Large intestine (tissue), 3 donors: ENCODE measurements around the gene PRMT9. TPM values are rescaled to one million over a fixed set of nuclear protein-coding genes. Genes with fewer than 3 reads are reported as not detected.

Experiments used
- DNase-seq, 2 donors: peaks; one replicate each; pipeline versions ENCODE4 v3.0.0 to v3.0.0-alpha.2; 2013
- H3K27ac ChIP-seq: one replicate; pipeline ENCODE4 v1.5.1; 2013; ENCODE audit warnings: low read length
- H3K27me3 ChIP-seq: 2 replicates; pipeline ENCODE4 v1.6.1; 2013; ENCODE audit warnings: low read length; ENCODE audit not compliant: control insufficient read depth, insufficient read depth
- H3K36me3 ChIP-seq: 2 replicates; pipeline ENCODE4 v1.6.1; 2013; ENCODE audit warnings: low read length; ENCODE audit not compliant: control insufficient read depth, insufficient read depth
- H3K4me1 ChIP-seq: one replicate; pipeline ENCODE4 v1.6.1; 2013; ENCODE audit warnings: low read length; ENCODE audit not compliant: control insufficient read depth, insufficient read depth
- H3K4me3 ChIP-seq: one replicate; pipeline ENCODE4 v1.5.1; 2013; ENCODE audit warnings: low read length
- H3K9me3 ChIP-seq: one replicate; pipeline ENCODE4 v1.6.1; 2013; ENCODE audit warnings: mild to moderate bottlenecking, low read depth, low read length, moderate library complexity; ENCODE audit not compliant: control insufficient read depth
- WGBS: methylation state at CpG from one replicate; pipeline ENCODE4 v1.1.5; 2013; ENCODE audit warnings: low lambda C conversion rate; ENCODE audit not compliant: insufficient coverage; 5-methylcytosine and 5-hydroxymethylcytosine counted together
- polyA plus RNA-seq: library from polyadenylated mRNA; unstranded; fragments of 120-200 nt; gene quantifications from one replicate; pipeline ENCODE4 v1.2.1, GENCODE V29; 2013

Gene PRMT9
- polyA plus RNA-seq, 1 donor: 12.1 TPM

GRCh38 chr4:147597561-147597960 is 86.4 kb downstream of the PRMT9 start:
- no peak overlapping the region for H3K4me3 ChIP-seq
- H3K36me3 ChIP-seq: no peaks in the 10 kb centered on the region
- no peaks in the 10 kb centered on the region for H3K27me3 ChIP-seq
- WGBS: 100% methylated on average over 1 of the region's 2 CpGs
- no peak for DNase-seq
- no peak overlapping the region for H3K27ac ChIP-seq
- no peaks in the 10 kb centered on the region for H3K4me1 ChIP-seq
- H3K9me3 ChIP-seq: no peaks in the 10 kb centered on the region

GRCh38 chr4:147596981-147597380 is 87.0 kb downstream of the PRMT9 start:
- Histone ChIP-seq H3K9me3 (no peaks in the 10 kb centered on the region), H3K36me3 (no peaks in the 10 kb centered on the region), H3K4me1 (no peaks in the 10 kb centered on the region), H3K4me3 (no peak overlapping the region), H3K27me3 (no peaks in the 10 kb centered on the region), H3K27ac (no peak overlapping the region)
- DNase-seq: no peak
- no CpG with 5 or more reads among the region's 1 CpG for WGBS

GRCh38 chr4:147596377-147596776 is 87.6 kb downstream of the PRMT9 start:
- Histone ChIP-seq H3K9me3 (no peaks in the 10 kb centered on the region), H3K4me1 (no peaks in the 10 kb centered on the region), H3K27ac (no peak overlapping the region), H3K36me3 (no peaks in the 10 kb centered on the region), H3K27me3 (no peaks in the 10 kb centered on the region), H3K4me3 (no peak overlapping the region)
- WGBS: no CpG with 5 or more reads among the region's 1 CpG
- no peak for DNase-seq

- H3K4me1 ChIP-seq: no peaks in the 10 kb centered on the region
- no peak for DNase-seq
- no peak overlapping the region for H3K27ac ChIP-seq
- no peaks in the 10 kb centered on the region for H3K9me3 ChIP-seq
- H3K4me3 ChIP-seq: no peak overlapping the region
- WGBS: no CpG with 5 or more reads among the region's 2 CpGs
- no peaks in the 10 kb centered on the region for H3K27me3 ChIP-seq
- H3K36me3 ChIP-seq: no peaks in the 10 kb centered on the region
These were observed 89.4 kb downstream of the PRMT9 start for GRCh38 chr4:147594578-147594977.

- no peak overlapping the region for H3K4me3 ChIP-seq
- DNase-seq: no peak
- no CpG with 5 or more reads among the region's 5 CpGs for WGBS
- no peaks in the 10 kb centered on the region for H3K36me3 ChIP-seq
- no peak overlapping the region for H3K27ac ChIP-seq
- H3K4me1 ChIP-seq: no peaks in the 10 kb centered on the region
- H3K9me3 ChIP-seq: no peaks in the 10 kb centered on the region
- no peaks in the 10 kb centered on the region for H3K27me3 ChIP-seq
These were observed 89.9 kb downstream of the PRMT9 start for GRCh38 chr4:147594107-147594506.

- Histone ChIP-seq H3K36me3 (no peaks in the 10 kb centered on the region), H3K4me3 (no peak overlapping the region), H3K9me3 (no peaks in the 10 kb centered on the region), H3K4me1 (no peaks in the 10 kb centered on the region), H3K27me3 (no peaks in the 10 kb centered on the region), H3K27ac (no peak overlapping the region)
- no peak for DNase-seq
These were observed 92.9 kb downstream of the PRMT9 start for GRCh38 chr4:147591106-147591505.

- DNase-seq: peak; percentile 20 to 21
- Histone ChIP-seq H3K36me3 (no peaks in the 10 kb centered on the region), H3K9me3 (no peaks in the 10 kb centered on the region), H3K27me3 (no peaks in the 10 kb centered on the region), H3K4me1 (no peaks in the 10 kb centered on the region), H3K27ac (no peak overlapping the region), H3K4me3 (no peak overlapping the region)
- 70% methylated on average over 4 of the region's 12 CpGs for WGBS
These were observed 93.6 kb downstream of the PRMT9 start for GRCh38 chr4:147590249-147590920.

GRCh38 chr4:147589586-147589985 is 94.4 kb downstream of the PRMT9 start:
- WGBS: no CpG with 5 or more reads among the region's 1 CpG
- Histone ChIP-seq H3K4me1 (no peaks in the 10 kb centered on the region), H3K36me3 (no peaks in the 10 kb centered on the region), H3K27ac (no peak overlapping the region), H3K27me3 (no peaks in the 10 kb centered on the region), H3K9me3 (no peaks in the 10 kb centered on the region), H3K4me3 (no peak overlapping the region)
- DNase-seq: no peak

Other genes starting within 250 kb of the PRMT9 start
- 15.0 TPM for gene EDNRA, start 203.1 kb downstream of the PRMT9 start, polyA plus RNA-seq
- gene TMEM184C, start 66.8 kb downstream of the PRMT9 start, polyA plus RNA-seq: 30.2 TPM
- gene ARHGAP10, start 47.9 kb upstream of the PRMT9 start, polyA plus RNA-seq: 11.0 TPM